T-helper 1 cell treated with Interleukin-12 subunit alpha and Interleukin-12 subunit beta and Interleukin-4 antibody, amounts not matched to agents 30 μg/mL and 1 μg/mL, for 36 hours (primary cell): Measurements from ENCODE around the gene ALDH1B1.

Source experiments
- H3K27ac Mint-ChIP-seq: one replicate; pipeline ENCODE4 v1.8.0; 2021; ENCODE audit warnings: mild to moderate bottlenecking, mixed read lengths
- H3K27me3 Mint-ChIP-seq: one replicate; pipeline ENCODE4 v1.8.0; 2021; ENCODE audit warnings: low read depth, mixed read lengths
- H3K36me3 Mint-ChIP-seq: one replicate; pipeline ENCODE4 v1.8.0; 2021; ENCODE audit warnings: low read depth, mixed read lengths
- H3K4me1 Mint-ChIP-seq: one replicate; pipeline ENCODE4 v1.8.0; 2021; ENCODE audit warnings: low read depth, mixed read lengths
- H3K4me3 Mint-ChIP-seq: one replicate; pipeline ENCODE4 v1.8.0; 2021; ENCODE audit warnings: mild to moderate bottlenecking, moderate library complexity, mixed read lengths
- H3K9me3 Mint-ChIP-seq: one replicate; pipeline ENCODE4 v1.8.0; 2021; ENCODE audit warnings: mixed read lengths

The ALDH1B1 gene

GRCh38 chr9:38406476-38407186, 14.1 kb downstream of the ALDH1B1 start:
- H3K4me1 Mint-ChIP-seq: no peaks in the 10 kb centered on the region
- H3K9me3 Mint-ChIP-seq: no peaks in the 10 kb centered on the region
- H3K4me3 Mint-ChIP-seq: no peak overlapping the region
- H3K27ac Mint-ChIP-seq: no peak overlapping the region
- no peaks in the 10 kb centered on the region for H3K36me3 Mint-ChIP-seq
- peaks cover 5% of the 10 kb centered on the region for H3K27me3 Mint-ChIP-seq

DNA sequence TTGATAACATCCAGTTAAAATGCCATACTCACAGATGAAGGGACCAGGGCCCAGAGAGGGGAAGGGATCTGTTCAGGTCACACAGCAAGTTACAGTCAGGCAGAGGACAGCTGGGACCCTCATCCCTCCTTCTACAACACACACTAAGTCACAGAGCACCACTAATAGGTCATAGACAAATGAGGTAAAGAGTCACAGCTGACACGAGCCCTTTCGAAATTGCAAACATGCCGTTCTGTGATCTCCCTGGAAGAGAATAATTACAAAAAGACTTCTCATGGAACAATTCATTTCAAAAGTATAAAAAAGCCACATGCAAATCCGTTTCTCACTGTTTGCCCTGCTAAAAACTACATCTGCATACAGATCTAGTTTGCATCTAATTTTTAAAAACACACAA, 16.2 kb downstream of the ALDH1B1 start:
- no peaks in the 10 kb centered on the region for H3K9me3 Mint-ChIP-seq
- peaks cover 5% of the 10 kb centered on the region for H3K27me3 Mint-ChIP-seq
- no peak overlapping the region for H3K27ac Mint-ChIP-seq
- H3K4me1 Mint-ChIP-seq: no peaks in the 10 kb centered on the region
- no peak overlapping the region for H3K4me3 Mint-ChIP-seq
- H3K36me3 Mint-ChIP-seq: no peaks in the 10 kb centered on the region

- no peaks in the 10 kb centered on the region for H3K4me1 Mint-ChIP-seq
- H3K27me3 Mint-ChIP-seq: no peaks in the 10 kb centered on the region
- H3K36me3 Mint-ChIP-seq: no peaks in the 10 kb centered on the region
- H3K4me3 Mint-ChIP-seq: no peak overlapping the region
- H3K27ac Mint-ChIP-seq: no peak overlapping the region
- H3K9me3 Mint-ChIP-seq: no peaks in the 10 kb centered on the region
Measured at GRCh38 chr9:38412751-38413150, 20.2 kb downstream of the ALDH1B1 start.

DNA sequence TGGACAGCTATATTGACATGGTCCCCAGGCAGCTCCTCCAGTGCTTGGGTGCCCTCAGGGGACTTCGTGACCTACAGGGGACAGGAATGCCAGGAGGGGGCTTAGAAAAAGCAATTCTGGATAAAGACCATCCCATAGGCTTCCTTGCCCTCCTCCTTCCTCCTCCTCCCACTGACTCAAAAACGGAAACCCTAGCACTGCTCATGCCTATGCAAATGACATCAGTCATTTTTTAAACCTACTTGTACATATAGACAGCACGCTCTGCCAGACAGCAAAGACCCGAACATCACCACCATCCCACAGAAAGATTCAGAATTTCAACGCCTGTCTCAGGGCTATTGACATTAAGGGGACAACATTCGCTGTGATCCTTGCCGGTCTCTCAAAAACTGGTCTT, 20.8 kb downstream of the ALDH1B1 start:
- Mint-ChIP-seq H3K36me3 (no peaks in the 10 kb centered on the region), H3K4me3 (no peak overlapping the region), H3K4me1 (no peaks in the 10 kb centered on the region), H3K9me3 (no peaks in the 10 kb centered on the region), H3K27ac (no peak overlapping the region), H3K27me3 (no peaks in the 10 kb centered on the region)

- H3K4me1 Mint-ChIP-seq: no peaks in the 10 kb centered on the region
- H3K4me3 Mint-ChIP-seq: no peak overlapping the region
- no peaks in the 10 kb centered on the region for H3K27me3 Mint-ChIP-seq
- no peaks in the 10 kb centered on the region for H3K9me3 Mint-ChIP-seq
- no peak overlapping the region for H3K27ac Mint-ChIP-seq
- no peaks in the 10 kb centered on the region for H3K36me3 Mint-ChIP-seq
Measured at GRCh38 chr9:38414040-38414723, 21.7 kb downstream of the ALDH1B1 start.

- Mint-ChIP-seq H3K27me3 (no peaks in the 10 kb centered on the region), H3K27ac (no peak overlapping the region), H3K36me3 (no peaks in the 10 kb centered on the region)
Measured at GRCh38 chr9:38415856-38416255, 23.4 kb downstream of the ALDH1B1 start.

GRCh38 chr9:38416461-38416860, 24.0 kb downstream of the ALDH1B1 start:
- Mint-ChIP-seq H3K27ac (no peak overlapping the region), H3K27me3 (no peaks in the 10 kb centered on the region), H3K36me3 (no peaks in the 10 kb centered on the region), H3K4me3 (no peak overlapping the region), H3K9me3 (no peaks in the 10 kb centered on the region), H3K4me1 (no peaks in the 10 kb centered on the region)

More at GRCh38 chr9:38415856-38416255, 23.4 kb downstream of the ALDH1B1 start:
- Mint-ChIP-seq H3K4me1 (no peaks in the 10 kb centered on the region), H3K4me3 (no peak overlapping the region), H3K9me3 (no peaks in the 10 kb centered on the region)

DNA sequence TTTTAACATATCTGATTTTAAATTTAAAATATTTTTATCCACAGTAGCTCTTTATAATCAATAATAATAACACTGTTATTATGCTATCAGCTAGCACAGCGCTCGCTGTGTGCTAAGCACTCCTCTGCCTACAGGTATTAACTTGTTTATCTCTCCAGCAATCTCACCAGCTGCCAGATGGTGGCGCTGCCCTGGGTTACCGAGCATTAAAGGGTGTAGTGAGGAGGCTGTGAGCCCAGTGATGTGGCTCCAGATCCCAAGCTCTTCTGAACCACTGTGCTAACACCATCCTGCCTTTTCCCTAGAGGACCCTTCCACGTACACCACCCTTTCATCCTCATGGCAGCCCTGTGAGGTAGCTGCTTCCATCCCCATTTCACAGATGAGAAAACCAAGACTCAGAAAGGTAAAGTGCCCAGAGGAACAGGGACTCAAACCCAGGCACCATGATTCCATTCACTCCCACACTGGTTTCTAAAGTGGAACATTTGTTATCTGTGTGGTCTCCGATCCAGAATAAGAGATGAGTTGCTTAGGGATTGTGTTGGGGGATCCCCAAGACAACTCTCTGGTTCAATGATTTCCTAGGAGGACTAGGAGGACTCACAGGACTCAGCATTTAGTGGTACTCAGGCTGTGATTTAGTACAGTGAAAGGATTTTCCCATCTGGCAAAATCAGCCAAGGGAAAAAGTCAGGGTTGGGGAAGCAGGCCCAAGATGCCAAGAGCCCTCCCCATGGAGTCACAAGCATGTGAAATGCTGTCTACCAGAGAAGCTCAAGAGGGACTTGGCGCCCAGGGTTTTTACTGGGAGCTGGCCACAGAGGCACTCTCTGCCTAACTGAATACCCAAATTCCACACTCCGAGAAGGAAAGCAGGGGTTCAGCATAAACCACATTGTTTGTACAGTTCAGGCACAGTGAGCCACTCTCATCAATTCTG, 24.8 kb downstream of the ALDH1B1 start:
- no peak overlapping the region for H3K27ac Mint-ChIP-seq
- H3K4me1 Mint-ChIP-seq: no peaks in the 10 kb centered on the region
- H3K9me3 Mint-ChIP-seq: no peaks in the 10 kb centered on the region
- H3K4me3 Mint-ChIP-seq: no peak overlapping the region
- H3K27me3 Mint-ChIP-seq: peaks cover 2% of the 10 kb centered on the region
- H3K36me3 Mint-ChIP-seq: no peaks in the 10 kb centered on the region

GRCh38 chr9:38418366-38418765, 25.9 kb downstream of the ALDH1B1 start:
- Mint-ChIP-seq H3K36me3 (no peaks in the 10 kb centered on the region), H3K9me3 (no peaks in the 10 kb centered on the region), H3K4me1 (no peaks in the 10 kb centered on the region), H3K27me3 (peaks cover 12% of the 10 kb centered on the region), H3K27ac (no peak overlapping the region), H3K4me3 (no peak overlapping the region)

DNA sequence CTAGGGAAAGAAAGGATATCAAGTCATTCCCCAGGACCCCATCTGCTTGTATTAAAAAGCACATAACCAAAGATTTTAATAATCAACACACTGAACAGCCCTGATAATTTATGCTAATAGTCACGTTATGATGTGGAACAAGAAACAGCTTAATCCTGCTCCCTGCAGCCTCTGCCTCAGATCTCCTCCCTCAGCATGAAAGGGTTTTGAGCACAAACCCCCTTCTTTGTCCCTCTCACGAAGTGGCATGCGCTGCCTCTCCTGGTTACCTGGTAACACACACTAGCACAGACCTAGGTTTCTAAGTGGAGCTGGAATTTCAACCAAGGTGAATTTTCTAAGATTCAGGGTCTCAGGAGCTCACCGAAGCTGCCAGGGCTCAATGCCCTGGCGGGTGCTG, 26.7 kb downstream of the ALDH1B1 start:
- Mint-ChIP-seq H3K9me3 (no peaks in the 10 kb centered on the region), H3K4me1 (peaks cover 1% of the 10 kb centered on the region), H3K4me3 (no peak overlapping the region), H3K27ac (no peak overlapping the region), H3K27me3 (peaks cover 16% of the 10 kb centered on the region), H3K36me3 (no peaks in the 10 kb centered on the region)

DNA sequence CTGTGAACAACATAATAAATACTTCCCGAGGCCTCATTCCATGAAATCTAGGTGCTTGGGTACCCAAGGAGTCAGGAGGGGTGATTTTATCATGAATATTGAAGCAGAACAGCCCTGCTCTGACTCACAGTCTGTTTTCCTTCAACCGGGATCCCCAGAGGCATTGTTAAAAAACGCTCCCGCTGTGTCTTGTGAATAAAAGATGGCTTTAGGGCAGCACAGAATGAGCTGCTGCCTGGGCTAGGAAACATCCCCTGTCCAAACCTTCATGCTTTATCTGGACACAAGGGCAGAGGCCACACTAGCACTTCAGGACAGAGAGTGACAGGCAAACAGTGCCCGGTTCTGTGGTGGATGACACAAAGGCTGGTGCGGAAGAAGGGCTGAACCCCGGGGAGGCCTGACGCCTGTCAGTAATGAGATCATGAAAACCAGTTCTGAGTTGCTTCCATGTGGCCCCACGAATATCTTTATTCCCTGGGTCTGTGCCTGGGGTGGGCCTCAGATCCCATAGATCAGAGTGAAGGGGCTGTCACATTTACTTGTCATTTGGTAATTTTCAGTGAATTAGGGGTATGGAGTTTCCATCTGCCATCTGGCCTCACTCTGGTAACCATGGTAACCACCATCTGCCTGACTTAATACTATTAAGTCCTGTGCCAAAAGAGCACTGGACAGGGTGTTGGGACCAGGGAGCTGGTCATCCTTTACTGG, 29.2 kb downstream of the ALDH1B1 start:
- H3K27ac Mint-ChIP-seq: no peak overlapping the region
- no peak overlapping the region for H3K4me3 Mint-ChIP-seq
- no peaks in the 10 kb centered on the region for H3K9me3 Mint-ChIP-seq
- H3K36me3 Mint-ChIP-seq: no peaks in the 10 kb centered on the region
- peaks cover 1% of the 10 kb centered on the region for H3K4me1 Mint-ChIP-seq
- peaks cover 33% of the 10 kb centered on the region for H3K27me3 Mint-ChIP-seq

- H3K4me1 Mint-ChIP-seq: peaks cover 1% of the 10 kb centered on the region
- peaks cover 41% of the 10 kb centered on the region for H3K27me3 Mint-ChIP-seq
- no peaks in the 10 kb centered on the region for H3K9me3 Mint-ChIP-seq
- no peak overlapping the region for H3K4me3 Mint-ChIP-seq
- H3K27ac Mint-ChIP-seq: no peak overlapping the region
- H3K36me3 Mint-ChIP-seq: no peaks in the 10 kb centered on the region
Measured at GRCh38 chr9:38422555-38423260, 30.2 kb downstream of the ALDH1B1 start.

GRCh38 chr9:38423273-38423972, 30.9 kb downstream of the ALDH1B1 start:
- no peak overlapping the region for H3K4me3 Mint-ChIP-seq
- H3K36me3 Mint-ChIP-seq: no peaks in the 10 kb centered on the region
- H3K9me3 Mint-ChIP-seq: no peaks in the 10 kb centered on the region
- peaks cover 46% of the 10 kb centered on the region for H3K27me3 Mint-ChIP-seq
- H3K4me1 Mint-ChIP-seq: peaks cover 1% of the 10 kb centered on the region
- H3K27ac Mint-ChIP-seq: no peak overlapping the region
